ENCODE data around the gene NKAIN4.

NKAIN4 gene

DNA sequence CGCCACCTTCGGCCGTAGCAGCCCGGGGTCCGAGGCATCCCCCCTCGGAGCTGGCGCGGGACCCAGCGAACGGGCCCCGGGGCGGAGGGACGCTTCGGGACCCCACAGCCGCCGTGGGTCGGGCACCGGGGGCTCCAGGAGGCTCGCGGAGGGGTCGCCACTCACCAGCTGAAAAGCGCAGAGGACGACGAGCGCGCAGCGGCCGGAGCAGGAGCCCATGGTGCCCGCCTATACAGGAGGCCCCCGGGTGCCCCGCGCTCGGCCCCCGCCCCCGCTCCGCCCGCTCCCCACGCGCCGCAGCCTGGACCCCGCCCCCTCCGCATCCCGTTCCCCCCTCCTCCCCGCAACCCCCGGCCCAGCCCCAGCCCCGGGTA is at the start of gene NKAIN4:
Gene NKAIN4 (minus strand): TSS at position 232 of the 374 bp plus-strand sequence. CDS start 13 bp downstream, at position 219.
- TF ChIP-seq, protein P1, sequence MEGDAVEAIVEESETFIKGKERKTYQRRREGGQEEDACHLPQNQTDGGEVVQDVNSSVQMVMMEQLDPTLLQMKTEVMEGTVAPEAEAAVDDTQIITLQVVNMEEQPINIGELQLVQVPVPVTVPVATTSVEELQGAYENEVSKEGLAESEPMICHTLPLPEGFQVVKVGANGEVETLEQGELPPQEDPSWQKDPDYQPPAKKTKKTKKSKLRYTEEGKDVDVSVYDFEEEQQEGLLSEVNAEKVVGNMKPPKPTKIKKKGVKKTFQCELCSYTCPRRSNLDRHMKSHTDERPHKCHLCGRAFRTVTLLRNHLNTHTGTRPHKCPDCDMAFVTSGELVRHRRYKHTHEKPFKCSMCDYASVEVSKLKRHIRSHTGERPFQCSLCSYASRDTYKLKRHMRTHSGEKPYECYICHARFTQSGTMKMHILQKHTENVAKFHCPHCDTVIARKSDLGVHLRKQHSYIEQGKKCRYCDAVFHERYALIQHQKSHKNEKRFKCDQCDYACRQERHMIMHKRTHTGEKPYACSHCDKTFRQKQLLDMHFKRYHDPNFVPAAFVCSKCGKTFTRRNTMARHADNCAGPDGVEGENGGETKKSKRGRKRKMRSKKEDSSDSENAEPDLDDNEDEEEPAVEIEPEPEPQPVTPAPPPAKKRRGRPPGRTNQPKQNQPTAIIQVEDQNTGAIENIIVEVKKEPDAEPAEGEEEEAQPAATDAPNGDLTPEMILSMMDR (IDR thresholded peaks at IDR 0.05; ENCODE audit: extremely low read depth, missing control alignments): no peak

DNA sequence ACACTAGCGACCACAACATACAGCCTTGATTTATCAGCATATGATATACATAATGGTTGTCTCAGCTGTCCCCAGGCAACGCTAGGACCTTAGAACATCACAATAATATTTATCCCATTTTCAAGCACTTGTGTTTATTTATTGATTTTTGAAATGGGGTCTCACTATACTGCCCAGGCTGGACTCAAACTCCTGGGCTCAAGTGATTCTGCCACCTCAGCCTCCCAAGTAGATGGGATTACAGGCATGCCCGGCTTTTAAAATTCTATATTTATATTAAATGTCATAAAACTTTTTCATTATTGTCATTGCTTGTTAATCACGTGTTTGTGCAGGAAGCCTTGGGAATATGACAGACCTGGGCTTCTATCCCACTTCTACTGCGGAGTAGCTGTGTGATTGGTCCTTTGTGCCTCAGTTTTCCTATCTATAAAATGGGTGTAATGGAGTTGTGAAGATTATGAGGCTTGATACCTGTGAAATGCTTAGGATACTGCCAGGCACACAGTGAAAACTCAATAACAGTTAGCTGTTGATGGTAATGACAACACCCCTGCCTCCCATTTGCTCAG is 48.9 kb upstream of the NKAIN4 start:
- TF ChIP-seq, protein P1 (IDR thresholded peaks at IDR 0.05; ENCODE audit: extremely low read depth, missing control alignments): no peak
- DNase-seq (ENCODE audit: low spot score): no peak

More for the DNA sequence above, at the start of gene NKAIN4:
- no peak for DNase-seq (ENCODE audit: low spot score)

DNA sequence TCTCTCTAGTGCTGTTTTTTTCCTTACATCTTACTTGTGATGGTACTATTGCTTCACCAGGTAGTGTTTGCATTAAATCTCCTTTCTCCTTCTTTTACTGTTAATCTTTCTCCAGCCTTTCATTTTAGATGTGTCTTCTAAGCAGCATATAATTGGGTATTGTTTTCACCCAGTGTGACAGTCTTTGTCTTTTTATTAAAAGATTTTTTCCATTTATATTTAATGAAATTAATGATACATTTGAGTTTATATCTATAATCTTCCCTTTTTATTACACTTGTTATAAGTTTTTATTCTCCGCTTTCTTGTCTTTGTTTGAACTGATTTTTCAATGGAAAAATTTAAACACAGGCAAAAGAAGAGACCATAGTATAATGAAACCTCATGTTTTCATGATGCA is 47.4 kb upstream of the NKAIN4 start:
- DNase-seq (ENCODE audit: low spot score): no peak
- TF ChIP-seq, protein P1 (IDR thresholded peaks at IDR 0.05; ENCODE audit: extremely low read depth, missing control alignments): no peak

DNA sequence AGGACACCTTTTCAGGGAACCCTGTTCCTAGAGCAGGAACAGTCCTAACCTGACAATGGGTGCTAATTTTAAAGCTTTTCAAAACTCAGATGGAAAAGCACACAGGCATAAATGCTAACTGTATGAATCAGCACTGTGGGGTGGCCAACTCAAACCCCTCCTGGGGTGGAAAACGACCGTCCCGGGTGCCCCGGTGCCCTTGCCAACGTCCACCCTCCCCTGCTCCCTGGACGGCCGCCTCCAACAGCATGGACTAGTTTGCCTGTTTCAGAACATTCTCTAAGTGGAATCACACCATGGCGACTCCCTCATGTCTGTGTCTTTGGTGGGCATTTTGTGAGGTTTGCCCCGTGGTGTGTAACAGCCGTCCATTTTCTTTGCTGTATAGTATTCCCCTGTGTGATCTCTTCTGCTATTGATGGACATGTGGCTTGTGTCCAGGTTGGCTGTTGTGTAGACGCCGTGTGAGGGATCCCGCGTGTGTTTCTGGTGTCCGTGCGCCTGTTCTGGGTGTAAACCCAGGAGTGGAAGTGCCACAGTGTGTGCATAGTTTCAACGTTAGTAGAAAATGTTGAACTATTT is 44.6 kb upstream of the NKAIN4 start:
- no peak for DNase-seq (ENCODE audit: low spot score)
- TF ChIP-seq, protein P1 (IDR thresholded peaks at IDR 0.05; ENCODE audit: extremely low read depth, missing control alignments): no peak

DNA sequence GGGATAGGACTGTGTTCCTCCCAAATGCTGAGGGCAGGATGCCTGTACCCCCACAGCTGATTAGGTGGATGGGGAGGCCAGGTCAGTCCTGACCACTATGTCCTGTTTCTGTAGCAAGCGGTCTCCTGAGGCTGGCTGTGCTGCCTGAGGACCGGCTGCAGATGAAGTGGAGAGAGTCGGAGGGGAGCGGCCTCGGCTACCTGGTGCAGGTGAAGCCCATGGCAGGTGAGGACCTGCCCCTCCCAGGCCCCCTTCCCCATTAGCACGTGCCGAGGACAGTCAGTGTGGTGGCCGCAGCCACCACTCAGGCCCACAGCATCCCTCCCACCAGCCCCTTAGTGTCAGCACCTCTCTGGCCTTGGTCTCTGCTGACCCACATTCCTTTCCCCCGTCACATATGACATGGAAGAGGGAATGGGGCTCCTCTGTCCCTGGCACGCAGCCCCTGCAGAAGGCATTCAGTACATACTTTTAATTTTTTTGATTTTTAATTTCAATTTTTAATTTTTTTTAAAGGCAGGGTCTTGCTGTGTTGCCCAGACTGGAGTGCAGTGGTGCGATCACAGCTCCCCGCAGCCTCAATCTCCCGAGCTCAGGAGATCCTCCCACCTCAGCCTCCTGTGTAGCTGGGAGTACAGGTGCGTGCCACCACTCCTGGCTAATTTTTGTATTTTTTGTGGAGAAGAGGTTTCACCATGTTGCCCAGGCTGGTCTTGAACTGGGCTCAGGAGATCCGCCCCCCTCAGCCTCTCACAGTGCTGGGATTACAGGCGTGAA is 43.7 kb upstream of the NKAIN4 start:
- TF ChIP-seq, protein P1 (IDR thresholded peaks at IDR 0.05; ENCODE audit: extremely low read depth, missing control alignments): no peak
- no peak for DNase-seq (ENCODE audit: low spot score)

DNA sequence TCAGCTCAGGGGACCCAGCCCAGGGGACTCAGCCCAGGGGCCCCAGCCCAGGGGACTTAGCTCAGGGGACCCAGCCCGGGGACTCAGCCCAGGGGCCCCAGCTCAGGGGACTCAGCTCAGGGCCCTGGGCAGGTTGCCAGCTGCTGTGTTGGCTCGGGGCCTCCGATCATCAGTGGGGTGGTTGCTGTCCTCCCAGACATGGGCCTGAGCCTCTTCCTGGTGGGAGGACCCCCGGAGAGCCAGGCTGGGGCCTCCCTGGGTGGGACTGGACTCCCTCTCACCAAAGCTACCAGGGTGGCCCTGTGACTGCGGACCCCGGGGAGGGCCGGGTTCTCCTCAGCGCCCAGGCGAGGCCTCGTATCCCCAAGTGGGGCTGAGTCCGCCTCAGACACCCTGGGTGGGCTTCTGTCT is 43.1 kb upstream of the NKAIN4 start:
- TF ChIP-seq, protein P1 (IDR thresholded peaks at IDR 0.05; ENCODE audit: extremely low read depth, missing control alignments): no peak
- DNase-seq (ENCODE audit: low spot score): no peak

Measured in GM20000 (cell line).